ENCODE results near the gene NEUROG2.

GRCh38 chr4:112514647-112515197 is 1.3 kb downstream of the NEUROG2 start:
- no peak for TF ChIP-seq CTCF (conservative IDR thresholded peaks at IDR 0.05; ENCODE audit: low read length)
- no peak for TF ChIP-seq EZH2phosphoT487 (IDR thresholded peaks at IDR 0.05; ENCODE audit: borderline replicate concordance)

All from Loucy (cell line).